Gastroesophageal sphincter (tissue), 3 donors: ENCODE measurements around the gene NT5C2.
A peak's percentile ranks its signal among the peaks of the same experiment; 100 is the strongest.

Experiments
- POLR2A ChIP-seq, 2 donors: fragments of 450-650 bp; IDR thresholded peaks; one replicate each; pipeline ENCODE4 v1.6.1; 2017; ENCODE audit warnings: antibody characterized with exemption in 2 of 2, mild to moderate bottlenecking in 2 of 2, moderate library complexity in 1 of 2
- POLR2AphosphoS5 ChIP-seq: sonication (generic); formaldehyde crosslinking; IDR thresholded peaks from one replicate; pipeline ENCODE4 v1.6.1; 2017; ENCODE audit warnings: antibody characterized with exemption
- TF ChIP-seq, protein P1 (sequence below), 4 experiments: fragments of 200-600 bp in 2 of 4; fragments of 450-650 bp in 2 of 4; sonication (generic) in 1 of 4; IDR thresholded peaks; one replicate each; pipeline ENCODE4 v1.5.1; 2017 to 2019; ENCODE audit warnings: antibody characterized with exemption in 4 of 4, mild to moderate bottlenecking in 2 of 4, moderate library complexity in 2 of 4

DNA sequence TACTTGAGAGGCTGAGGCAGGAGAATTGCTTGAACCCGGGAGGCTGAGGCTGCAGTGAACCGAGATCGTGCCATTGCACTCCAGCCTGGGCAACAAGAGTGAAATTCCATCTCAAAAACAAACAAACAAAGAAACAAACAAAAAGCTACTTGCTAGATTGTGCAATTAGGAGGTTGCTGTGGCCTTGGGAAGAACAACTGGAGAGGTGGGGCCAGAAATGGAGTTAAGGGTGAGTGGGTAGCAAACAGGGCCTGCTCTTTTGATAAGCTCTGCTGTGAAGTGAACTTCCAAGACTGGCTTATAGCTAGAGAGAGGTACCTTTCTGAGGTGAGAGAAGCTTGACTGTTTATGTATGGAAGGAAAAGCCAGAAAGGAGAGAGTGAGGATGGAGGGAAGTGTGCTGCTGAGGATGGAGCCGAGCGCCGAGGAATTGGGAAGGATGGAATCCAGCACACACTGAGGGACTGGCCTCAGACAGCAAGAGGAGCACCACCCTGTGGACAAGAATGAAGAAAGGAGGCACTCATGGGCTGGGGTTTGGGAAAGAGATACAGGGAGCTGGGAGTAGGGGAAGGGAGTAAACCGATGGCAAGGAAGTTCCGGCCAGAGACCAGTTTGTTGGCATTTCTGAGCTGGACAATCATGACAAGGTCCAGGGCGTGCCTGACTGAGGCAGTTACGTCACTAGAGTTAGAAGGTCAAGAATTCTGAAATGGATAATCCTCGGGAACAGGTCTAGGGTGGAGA, 45.6 kb upstream of the NT5C2 start:
- TF ChIP-seq POLR2AphosphoS5 (no peak), POLR2A (IDR thresholded peaks at IDR 0.05) (no peak)
- TF ChIP-seq, protein P1, sequence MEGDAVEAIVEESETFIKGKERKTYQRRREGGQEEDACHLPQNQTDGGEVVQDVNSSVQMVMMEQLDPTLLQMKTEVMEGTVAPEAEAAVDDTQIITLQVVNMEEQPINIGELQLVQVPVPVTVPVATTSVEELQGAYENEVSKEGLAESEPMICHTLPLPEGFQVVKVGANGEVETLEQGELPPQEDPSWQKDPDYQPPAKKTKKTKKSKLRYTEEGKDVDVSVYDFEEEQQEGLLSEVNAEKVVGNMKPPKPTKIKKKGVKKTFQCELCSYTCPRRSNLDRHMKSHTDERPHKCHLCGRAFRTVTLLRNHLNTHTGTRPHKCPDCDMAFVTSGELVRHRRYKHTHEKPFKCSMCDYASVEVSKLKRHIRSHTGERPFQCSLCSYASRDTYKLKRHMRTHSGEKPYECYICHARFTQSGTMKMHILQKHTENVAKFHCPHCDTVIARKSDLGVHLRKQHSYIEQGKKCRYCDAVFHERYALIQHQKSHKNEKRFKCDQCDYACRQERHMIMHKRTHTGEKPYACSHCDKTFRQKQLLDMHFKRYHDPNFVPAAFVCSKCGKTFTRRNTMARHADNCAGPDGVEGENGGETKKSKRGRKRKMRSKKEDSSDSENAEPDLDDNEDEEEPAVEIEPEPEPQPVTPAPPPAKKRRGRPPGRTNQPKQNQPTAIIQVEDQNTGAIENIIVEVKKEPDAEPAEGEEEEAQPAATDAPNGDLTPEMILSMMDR (IDR thresholded peaks at IDR 0.05), result peak in 3 of 4 experiments; percentile 15 to 41 (median 23)
